Measurements from ENCODE around the gene STK32C. TPM values are rescaled to one million over a fixed set of nuclear protein-coding genes. Genes with fewer than 3 reads are reported as not detected.

Gene STK32C
- total RNA-seq, 1 donor from 2014 or later, result 15.7 TPM

DNA sequence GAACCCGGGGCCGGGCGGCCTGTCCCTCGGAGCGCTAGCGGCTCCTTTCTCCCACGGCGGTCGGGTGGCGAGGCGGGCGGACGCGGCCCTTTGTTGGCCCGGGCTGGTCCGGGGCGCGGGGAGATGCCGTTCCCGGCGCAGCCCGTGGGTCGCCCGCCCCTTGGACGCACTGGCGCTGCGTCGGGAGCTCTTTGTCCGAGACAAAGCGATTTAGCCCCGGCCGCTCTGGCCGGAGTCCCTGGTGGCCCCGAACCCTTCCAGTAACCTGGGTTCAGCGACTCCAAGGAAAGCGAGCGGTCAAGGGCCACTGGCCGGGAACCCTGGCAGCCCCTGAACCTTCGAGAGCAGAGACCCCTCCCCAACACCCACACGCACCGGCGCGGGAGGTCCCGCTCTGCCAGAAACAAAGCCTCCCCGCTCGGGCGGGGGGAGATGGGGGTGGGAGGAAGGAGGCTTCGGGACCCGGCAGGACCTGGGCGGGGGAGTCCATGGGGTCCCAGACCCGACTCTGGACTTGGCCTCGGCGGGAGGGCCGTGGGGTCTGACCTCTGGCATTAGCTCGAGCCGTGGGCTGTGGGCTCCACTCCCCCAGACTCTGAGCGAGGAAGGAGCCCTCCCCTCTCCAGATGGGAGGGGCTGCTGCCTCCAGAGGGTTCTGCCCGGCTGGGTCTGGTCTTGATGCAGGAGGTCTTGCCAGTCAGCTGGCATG is 120.2 kb downstream of the STK32C start:
- H3K4me1 Mint-ChIP-seq (ENCODE audit: unreplicated experiment), result peaks cover 13% of the 10 kb centered on the region
- peaks cover 8% of the 10 kb centered on the region for H3K36me3 Mint-ChIP-seq (ENCODE audit: unreplicated experiment)
- no peaks in the 10 kb centered on the region for H3K9me3 Mint-ChIP-seq (ENCODE audit: unreplicated experiment)
- peaks cover 31% of the 10 kb centered on the region for H3K27me3 Mint-ChIP-seq (ENCODE audit: unreplicated experiment)
- no peak for DNase-seq (ENCODE audit: extremely low spot score, unreplicated experiment)
- peak overlapping the region; percentile 70 for H3K4me3 Mint-ChIP-seq (ENCODE audit: unreplicated experiment)
- TF ChIP-seq, protein P1, sequence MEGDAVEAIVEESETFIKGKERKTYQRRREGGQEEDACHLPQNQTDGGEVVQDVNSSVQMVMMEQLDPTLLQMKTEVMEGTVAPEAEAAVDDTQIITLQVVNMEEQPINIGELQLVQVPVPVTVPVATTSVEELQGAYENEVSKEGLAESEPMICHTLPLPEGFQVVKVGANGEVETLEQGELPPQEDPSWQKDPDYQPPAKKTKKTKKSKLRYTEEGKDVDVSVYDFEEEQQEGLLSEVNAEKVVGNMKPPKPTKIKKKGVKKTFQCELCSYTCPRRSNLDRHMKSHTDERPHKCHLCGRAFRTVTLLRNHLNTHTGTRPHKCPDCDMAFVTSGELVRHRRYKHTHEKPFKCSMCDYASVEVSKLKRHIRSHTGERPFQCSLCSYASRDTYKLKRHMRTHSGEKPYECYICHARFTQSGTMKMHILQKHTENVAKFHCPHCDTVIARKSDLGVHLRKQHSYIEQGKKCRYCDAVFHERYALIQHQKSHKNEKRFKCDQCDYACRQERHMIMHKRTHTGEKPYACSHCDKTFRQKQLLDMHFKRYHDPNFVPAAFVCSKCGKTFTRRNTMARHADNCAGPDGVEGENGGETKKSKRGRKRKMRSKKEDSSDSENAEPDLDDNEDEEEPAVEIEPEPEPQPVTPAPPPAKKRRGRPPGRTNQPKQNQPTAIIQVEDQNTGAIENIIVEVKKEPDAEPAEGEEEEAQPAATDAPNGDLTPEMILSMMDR (IDR thresholded peaks at IDR 0.05), result no peak
- H3K27ac Mint-ChIP-seq (ENCODE audit: unreplicated experiment), result no peak overlapping the region

DNA sequence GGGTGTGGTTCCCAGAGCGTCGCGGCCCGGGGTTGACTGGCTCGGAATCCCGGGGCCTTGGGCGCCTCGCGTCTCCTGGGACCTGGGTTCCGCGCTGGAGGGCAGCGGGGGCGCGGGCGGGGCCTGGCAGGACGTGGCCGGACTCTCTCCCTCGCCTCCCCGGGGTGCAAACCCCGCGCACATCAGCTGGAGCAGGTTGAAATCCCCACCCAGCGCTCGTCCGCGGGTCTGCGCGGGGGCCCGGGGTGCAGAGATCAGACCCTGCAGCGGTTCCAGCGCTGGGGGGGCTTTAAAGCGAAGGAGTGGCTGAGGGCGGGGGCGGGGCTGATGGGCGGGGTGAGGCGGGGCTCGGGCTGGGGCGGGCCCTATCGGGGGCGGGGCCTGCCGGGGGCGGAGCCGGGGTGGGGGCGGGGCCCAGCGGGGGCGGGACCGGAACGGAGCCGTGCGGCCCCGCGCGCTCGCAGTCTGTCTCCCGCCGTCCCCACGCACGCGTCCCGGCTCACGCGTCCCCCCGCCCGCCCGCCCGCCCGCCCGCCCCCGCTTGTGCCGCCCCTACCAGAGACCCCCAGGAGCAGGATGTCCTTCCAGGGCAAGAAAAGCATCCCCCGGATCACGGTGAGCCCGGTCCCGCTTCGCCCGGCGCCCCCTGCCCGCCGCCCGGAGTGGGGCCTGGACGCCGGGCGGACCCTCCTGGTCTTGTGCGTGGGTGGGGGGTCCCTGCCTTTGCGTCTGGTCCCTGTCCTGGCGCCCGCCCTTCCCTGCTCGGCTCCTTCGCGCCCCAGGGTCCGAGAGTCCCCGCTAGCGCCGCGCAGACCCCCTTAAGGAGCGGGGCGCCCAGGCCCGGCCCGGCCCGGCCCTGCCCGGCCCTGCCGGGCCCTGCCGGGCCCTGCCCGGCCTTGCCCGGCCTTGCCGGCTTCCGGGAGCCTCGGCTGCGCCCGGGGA is 121.0 kb downstream of the STK32C start, which contains the start of gene DPYSL4:
Gene DPYSL4 (plus strand): TSS at position 461 of the 942 bp plus-strand sequence. CDS start 116 bp downstream, at position 577.
- H3K27ac Mint-ChIP-seq (ENCODE audit: unreplicated experiment), result no peak within 1 kb of the TSS
- H3K4me3 Mint-ChIP-seq (ENCODE audit: unreplicated experiment), result peak within 1 kb of the TSS; percentile 70
- DNase-seq (ENCODE audit: extremely low spot score, unreplicated experiment), result no peak
- H3K36me3 Mint-ChIP-seq (ENCODE audit: unreplicated experiment), result peaks cover 8% of the 10 kb centered on the region
- peaks cover 31% of the 10 kb centered on the region for H3K27me3 Mint-ChIP-seq (ENCODE audit: unreplicated experiment)
- TF ChIP-seq, protein P1 (IDR thresholded peaks at IDR 0.05), result peak; percentile 19
- H3K9me3 Mint-ChIP-seq (ENCODE audit: unreplicated experiment), result no peaks in the 10 kb centered on the region
- H3K4me1 Mint-ChIP-seq (ENCODE audit: unreplicated experiment), result peaks cover 13% of the 10 kb centered on the region

DNA sequence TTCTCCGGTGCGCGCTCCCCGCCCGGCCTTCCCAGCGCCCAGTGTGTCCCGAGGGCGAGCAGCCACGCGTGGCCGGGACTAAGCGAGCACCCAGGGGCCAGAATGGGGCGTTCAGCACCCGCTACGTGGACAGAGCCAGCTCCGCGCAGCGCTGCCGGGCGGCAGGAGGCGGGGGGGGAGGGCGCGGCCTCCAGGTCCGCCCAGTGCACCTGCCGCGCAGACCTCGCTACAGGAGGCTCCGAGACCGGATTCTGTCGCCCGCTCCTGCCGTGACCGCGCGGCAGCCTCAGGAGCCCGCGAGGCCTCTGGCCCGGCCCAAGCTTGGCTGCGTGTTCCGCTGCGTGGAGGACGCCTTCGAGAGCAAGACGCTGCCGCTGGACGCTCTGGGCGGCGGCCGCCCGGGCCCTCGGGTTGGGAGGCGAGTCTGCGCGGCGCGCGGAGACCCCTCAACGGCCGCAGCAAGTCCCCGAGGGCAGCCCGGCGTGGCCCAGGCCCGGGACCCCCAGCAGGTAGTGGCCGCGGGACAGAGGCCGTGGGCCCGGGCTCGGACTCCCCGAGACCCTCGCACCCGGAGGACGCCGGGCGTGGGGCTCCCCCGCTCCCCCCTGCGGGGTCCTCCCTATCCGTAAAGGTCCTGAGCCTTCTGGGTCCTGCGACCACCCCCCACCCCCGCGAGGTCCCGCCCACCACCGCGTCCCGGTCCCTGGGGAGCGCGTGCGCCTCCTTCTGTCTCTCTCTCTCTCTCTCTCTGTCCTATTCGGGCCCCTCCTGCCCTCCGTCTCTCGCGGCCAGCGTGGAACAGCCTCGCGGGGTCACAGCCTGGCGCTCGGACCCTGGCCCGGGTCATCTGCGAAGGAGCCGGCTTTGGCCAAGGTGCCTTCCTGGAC is 121.9 kb downstream of the STK32C start:
- Mint-ChIP-seq H3K9me3 (ENCODE audit: unreplicated experiment) (no peaks in the 10 kb centered on the region), H3K27me3 (ENCODE audit: unreplicated experiment) (peaks cover 40% of the 10 kb centered on the region), H3K27ac (ENCODE audit: unreplicated experiment) (no peak overlapping the region), H3K4me3 (ENCODE audit: unreplicated experiment) (peak overlapping the region; percentile 54), H3K36me3 (ENCODE audit: unreplicated experiment) (peaks cover 8% of the 10 kb centered on the region), H3K4me1 (ENCODE audit: unreplicated experiment) (peaks cover 13% of the 10 kb centered on the region)
- TF ChIP-seq, protein P1 (IDR thresholded peaks at IDR 0.05), result no peak
- no peak for DNase-seq (ENCODE audit: extremely low spot score, unreplicated experiment)

DNA sequence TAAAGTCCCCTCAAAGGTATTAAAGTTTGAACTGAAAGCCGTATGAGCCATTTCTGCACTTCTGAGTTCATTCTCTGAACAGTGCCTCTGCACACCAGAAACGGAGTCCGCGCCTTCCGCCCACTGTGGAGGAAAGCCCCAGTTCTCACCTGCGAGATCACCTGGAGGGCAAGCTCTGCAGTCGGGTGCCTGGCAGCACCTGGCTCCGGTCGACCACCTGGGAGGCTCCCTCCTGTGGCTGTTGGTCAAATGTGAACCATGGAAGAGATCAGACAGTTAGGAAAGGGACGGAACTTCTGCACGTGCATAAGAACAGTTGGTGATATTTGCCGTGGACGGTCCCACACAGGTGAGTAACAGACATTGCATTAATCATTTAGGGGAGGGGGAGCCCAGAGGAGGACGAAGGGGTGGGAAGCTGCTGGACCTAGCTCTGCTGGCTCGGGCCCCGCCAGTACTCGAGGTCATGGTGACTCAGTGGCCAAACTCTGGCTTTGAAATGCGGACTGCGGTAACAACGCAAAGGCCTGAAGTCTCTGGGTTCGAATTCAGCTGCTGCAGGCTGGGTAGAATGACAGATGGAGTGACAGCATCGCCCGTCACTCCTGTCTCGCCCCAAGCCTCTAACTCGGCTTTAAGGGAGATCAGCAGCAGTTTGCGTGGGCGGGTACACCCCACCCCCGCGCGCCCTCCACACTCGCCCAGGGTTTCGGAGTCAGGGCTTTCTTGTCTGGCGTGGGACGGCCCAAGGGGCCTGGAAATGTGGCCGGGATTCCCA is 122.7 kb downstream of the STK32C start:
- DNase-seq (ENCODE audit: extremely low spot score, unreplicated experiment), result no peak
- Mint-ChIP-seq H3K4me3 (ENCODE audit: unreplicated experiment) (peak overlapping the region; percentile 52), H3K4me1 (ENCODE audit: unreplicated experiment) (peaks cover 13% of the 10 kb centered on the region), H3K27ac (ENCODE audit: unreplicated experiment) (no peak overlapping the region), H3K36me3 (ENCODE audit: unreplicated experiment) (peaks cover 2% of the 10 kb centered on the region), H3K9me3 (ENCODE audit: unreplicated experiment) (no peaks in the 10 kb centered on the region), H3K27me3 (ENCODE audit: unreplicated experiment) (peaks cover 42% of the 10 kb centered on the region)
- TF ChIP-seq, protein P1 (IDR thresholded peaks at IDR 0.05), result no peak
